Bone marrow (tissue), 2 donors: ENCODE results near the gene LSM8.
"Not testable (repeated sequence)": the region's sequence is repeated elsewhere in the genome, so short reads cannot be mapped to it uniquely, and the experiment has no call there.

ENCODE experiments used
- DNase-seq, 2 donors: peaks; one replicate each; lab custom pipeline; 2025; lab: John Stamatoyannopoulos, UW

The LSM8 gene

DNA sequence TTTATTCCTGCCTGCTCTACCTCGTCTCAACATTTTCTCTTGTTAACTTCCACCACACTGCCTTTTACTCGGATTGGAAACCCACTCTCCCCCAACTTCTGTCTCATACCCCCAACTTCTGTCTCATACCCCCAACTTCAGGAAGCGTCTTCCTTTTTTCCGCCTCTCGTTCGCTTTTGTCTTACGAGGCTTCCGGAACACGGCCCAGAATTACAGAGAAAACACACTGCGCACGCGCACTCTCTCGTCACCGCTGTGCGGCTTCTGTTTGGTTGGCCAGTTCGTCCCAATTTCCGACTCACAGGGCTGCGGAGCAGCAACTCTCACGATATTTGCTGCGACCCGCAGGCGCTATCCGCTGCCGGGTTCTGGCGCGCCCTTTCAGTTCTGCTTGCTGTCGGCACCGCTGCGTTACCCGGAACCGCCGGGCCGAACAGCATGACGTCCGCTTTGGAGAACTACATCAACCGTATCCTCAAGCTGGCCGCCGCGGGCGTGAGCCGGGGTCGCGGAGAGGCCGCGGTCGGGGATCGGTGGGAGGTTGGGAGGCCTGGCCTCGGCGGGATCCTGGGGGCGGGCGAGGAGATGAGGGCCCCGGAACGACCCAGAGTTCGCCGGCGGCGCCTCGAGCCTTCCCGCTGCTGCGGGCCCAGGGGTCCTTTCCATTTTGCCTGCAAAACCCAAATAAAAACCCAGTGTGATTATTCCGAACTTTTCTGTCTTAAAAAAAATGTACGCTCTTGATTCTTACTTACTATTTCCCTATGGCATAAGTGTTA lies at the start of gene LSM8:
LSM8 (plus strand) TSS at position 379 of the 779 bp plus-strand sequence; CDS start at position 439, 60 bp downstream.
- peak; percentile 84 to 98 for DNase-seq

DNA sequence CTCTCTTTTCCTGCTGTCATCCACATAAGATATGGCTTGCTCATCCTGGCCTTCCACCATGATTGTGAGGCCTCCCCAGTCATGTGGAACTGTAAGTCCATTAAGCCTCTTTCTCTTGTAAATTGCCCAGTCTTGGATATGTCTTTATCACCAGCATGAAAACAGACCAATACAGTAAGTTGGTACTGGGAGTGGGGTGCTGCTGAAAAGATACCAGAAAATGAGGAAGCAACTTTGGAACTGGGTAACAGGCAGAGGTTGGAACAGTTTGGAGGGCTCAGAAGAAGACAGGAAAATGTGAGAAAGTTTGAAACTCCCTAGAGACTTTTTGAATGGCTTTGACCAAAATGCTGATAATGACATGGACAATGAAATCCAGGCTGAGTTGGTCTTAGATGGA lies 49.5 kb upstream of the LSM8 start:
- DNase-seq = not testable (repeated sequence)

DNA sequence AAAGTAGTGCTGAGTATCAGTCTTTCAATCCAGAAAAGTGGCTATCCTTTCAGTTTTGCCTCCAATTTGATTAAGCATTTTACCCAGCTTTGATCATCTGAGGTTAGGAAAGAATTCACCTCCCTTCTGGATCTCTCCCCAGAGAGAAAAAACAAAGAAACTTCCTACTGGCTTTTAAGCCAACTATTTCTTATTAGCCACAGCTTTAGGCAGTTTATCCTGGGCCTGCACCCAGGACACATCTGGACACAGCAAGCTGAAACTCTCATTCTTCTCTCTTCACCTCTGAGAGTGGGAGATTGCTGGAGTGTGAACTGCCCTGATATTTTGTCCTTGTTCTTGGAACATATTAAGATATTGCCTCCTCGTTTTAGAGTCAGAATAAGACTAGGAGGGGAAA lies 43.5 kb upstream of the LSM8 start:
- DNase-seq = no peak

DNA sequence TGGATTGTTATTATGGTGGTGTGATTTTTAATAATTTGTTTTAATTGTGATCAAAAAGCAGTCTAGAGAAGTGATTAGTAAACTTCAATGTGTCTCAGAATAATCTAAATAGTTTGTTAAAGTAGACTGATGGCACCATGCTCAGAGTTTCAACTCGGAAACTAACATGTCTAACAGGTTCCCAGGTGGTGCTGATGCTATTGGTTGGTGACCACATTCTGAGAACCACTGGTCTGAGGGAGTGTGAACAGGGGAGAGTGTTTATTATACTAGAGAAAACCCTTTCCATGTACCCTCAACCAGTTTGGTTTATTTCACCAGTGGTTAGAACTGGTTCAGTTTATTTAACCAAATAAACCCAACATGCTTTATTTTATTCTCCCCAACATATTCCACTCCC lies 42.0 kb upstream of the LSM8 start:
- no peak for DNase-seq

DNA sequence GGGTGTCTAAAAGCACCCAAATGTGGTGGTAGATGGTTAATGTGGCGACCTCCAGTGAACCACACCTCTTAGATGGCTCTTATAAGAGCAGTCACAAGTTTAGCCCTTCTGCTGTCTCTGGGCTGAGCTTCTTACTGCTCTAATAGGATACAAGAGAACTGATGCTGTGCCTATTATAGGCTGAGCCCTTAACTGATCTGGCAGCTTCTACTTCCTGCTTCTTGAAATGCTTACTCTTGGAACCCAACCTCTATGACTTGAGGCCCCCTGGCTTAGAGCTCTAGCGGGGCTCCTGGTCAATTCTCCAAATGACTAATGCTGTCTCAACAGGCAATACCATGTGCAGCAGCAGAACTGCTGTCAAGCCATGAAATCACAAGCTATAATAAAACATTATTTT lies 35.0 kb upstream of the LSM8 start:
- DNase-seq = no peak

DNA sequence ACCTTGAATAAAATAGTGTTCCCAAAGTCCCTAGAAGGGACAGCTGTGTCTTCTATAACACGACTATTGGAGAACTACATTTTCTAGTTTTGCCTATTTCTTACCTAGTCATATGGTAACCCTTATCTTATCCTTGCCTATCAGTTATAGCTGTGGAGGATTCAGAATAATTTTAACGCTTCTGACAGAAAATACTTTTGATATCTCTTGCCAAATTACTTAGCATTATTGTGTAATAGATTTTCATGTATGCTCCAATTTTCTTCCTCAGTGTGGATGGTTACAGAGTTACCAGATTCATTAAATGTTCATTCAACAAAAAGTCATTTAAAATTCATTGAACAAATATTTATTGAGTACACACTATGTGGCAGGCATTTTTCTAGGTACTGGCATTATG lies 34.6 kb upstream of the LSM8 start:
- DNase-seq = no peak

DNA sequence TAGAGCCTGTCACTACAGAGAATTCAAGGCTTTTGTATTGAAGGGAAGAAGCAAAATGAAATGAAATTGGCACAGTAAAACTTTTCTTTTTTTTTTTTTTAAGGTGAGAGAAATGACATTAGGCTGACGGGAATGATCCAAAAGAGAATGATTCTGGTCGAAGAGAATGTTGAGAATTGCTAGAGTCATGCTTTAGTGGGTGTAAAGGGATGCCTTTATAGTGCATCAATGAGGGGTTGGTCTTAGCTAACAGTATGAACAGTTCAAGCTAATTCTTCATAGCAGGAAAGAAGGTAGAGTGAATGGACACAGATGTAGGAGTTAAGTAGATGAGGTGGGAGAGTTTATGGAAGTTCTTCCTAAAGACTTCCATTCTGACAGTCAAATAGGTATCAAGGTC lies 32.3 kb upstream of the LSM8 start:
- no peak for DNase-seq

DNA sequence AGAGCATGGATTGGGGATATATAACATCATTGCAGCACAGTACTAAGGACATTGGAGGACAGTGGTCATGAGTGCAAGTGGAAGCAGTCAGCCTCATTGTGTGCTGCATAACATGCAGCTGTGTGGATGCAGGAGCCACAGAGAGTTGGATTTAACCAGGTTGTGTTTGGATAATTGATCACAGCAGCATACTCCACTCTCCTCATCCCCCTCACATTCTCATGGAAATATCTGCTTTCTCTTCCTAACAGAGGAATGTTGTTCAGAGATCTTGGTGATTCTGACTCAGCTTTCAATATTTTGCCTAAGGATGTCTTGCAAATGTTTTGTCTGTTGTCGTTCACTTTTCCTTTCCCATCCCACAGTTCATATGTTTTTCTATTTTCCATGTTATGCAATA lies 31.8 kb upstream of the LSM8 start:
- no peak for DNase-seq

DNA sequence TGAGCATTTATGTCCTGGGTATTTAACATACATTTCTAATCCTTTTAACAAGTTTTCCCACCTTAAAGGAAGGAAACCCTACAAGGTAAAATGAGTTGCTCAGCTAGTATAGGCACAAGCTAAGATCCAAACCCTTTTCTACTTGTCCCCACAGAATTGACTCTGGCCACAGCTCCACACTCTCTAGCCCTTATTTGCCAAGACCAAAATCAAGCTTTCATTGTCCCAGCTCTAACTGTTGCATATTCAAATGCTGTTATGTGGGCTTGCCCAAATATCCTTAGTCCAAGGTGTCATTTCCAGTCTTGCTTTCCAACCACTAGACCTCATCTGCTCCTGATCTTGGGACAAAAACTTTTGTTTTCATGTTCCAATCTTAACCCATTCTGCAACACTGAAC lies 31.3 kb upstream of the LSM8 start:
- no peak for DNase-seq

DNA sequence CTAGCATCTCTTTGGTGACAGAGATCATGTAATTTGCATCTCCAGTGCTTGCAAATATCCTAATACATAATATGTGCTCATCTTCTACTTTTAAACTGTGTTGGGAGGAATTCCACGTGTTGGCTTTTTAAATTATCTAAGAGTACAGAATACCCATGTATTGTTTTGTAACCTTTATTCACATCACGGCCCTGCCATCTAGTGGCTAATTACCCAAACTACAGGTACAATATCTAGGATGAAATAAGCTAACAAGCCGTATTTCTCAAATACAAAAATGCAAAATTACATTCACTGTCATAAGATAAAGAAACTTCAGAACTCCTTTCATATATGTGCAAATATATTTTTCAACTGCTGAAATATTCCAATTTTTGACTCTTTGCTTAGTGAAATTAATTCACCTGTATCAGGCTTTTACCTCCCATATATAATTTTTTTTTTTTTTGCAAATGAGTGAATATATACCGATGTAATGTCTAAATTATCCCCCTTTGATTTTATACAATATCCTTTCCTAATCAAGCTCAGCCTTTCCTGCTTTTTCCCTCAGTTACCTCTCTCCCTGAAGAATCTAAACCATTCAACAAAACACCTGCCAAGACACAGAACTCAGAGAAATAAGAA lies 30.3 kb upstream of the LSM8 start:
- DNase-seq = peak in 1 of 2 donors; percentile 60

DNA sequence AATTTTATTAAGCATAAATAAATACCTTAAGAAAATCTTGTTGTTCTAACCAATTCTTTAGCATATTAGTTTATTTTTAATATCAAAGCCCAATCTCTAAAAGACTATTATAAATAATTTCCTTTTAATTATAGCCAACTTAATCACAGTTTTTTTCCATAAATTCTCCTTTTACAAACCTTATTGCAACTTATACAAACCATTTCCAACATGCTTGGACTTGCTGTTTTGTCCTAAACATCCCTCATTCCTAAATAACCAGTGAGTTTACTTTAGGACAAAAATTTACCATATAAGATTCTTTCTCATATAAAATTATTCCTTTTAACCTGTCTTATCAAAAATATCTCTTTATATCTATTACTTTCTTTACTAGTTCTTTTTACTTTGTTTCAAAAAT lies 25.2 kb upstream of the LSM8 start:
- DNase-seq = no peak

DNA sequence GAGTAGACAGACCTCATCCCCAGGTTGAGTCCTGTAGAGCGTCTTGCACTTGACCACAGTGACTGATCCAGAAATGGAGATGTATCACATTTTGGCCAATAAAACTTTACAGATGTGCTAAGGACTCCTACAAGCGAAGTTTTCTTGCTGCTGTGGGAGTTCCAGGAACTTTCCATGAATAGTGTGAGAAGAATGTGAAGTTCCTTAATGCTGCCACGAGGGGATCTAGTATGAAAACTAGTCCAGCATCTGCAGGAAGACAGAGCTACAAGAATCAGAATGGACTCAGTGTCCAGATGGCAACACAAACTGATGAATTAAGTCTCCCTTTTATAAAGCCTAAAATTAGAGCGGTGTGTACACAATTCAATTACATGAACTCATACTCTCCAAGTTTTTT lies 14.8 kb upstream of the LSM8 start:
- DNase-seq = no peak

DNA sequence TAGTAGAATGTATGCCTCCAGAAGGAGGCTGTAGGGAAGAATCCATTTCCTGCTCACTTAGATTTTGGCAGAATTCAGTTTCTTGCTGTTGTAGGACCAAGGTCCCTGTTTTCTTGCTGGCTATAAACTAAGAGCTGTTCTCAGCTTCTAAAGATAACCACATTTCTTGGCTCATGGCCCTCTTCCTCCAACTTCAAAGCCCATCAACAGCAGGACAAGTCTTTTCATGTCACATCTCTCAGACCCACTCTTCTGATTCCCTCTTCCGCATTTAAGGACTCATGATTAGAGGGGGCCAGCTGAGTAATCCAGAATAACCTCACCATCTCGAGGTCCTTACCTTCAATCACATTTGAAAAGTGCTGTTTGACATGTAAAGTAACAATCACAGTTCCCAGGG lies 8.2 kb upstream of the LSM8 start:
- no peak for DNase-seq

DNA sequence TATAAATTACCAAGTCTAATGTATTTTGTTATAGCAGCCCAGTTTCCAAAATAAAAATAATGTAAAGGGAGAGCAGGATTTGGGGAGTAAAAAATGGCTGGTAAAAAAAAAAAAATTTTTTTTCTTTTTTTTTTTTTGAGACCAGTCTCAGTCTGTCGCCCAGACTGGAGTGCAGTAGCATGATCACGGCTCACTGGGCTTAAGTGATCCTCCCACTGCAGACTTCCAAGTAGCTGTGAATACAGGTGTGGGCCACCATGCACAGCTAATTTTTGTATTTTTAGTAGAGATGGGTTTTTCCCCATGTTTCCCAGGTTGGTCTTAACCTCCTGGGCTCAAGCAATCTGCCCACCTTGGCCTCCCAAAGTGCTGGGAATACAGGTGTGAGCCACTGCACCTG lies 4.8 kb upstream of the LSM8 start:
- no peak for DNase-seq

DNA sequence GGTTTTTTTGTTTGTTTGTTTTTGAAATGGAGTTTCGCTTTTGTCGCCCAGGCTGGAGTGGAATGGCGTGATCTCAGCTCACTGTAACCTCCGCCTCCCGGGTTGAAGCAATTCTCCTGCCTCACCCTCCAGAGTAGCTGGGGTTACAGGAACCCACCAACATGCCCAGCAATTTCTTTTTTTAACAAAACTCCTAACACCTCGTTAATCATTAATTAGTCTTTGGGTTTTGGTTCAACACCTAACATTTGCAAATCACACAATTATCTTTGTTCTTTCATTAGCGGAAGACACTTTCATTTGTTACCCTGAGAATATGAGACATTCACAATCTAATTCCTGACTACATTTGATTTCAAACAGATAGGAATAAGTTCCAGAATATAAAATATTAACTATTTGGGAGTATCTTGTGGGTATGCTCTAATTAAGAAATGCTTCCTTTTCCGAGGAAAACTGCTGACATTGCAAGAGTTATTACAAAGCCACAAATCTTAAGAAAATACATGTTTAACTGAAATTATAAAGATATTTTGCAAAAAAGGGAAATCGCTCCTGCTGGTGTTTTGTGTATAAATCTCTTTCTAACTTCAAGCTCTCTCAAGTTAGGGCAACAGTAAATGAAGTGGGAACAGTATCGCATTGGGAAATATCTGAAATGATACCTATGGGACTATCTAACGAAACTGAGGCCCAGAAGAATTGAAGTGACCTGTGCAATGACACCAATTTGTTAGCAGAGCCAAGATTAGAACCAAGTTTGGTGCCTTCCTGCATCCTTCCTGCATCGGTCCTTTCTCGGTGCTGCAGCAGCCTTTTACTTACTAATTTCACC lies 1.2 kb upstream of the LSM8 start:
- DNase-seq = no peak

DNA sequence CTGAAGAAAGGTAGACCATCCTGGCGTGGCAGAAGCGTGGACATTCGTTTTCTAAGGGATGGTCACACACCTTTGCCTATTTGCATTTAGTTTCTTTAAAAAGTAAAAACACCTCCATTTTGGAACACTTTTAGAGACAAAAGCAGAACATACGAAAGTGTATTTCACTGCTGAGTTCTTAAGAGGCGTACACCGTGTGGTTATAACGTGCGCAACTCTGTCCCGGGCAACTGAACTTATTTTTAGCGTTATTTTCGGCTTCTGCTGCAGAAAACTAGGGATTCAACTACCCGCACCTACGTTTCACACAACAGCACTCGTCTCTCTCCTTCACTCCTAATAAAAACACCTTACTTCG lies 557 bp upstream of the LSM8 start:
- DNase-seq = peak in 1 of 2 donors; percentile 38

DNA sequence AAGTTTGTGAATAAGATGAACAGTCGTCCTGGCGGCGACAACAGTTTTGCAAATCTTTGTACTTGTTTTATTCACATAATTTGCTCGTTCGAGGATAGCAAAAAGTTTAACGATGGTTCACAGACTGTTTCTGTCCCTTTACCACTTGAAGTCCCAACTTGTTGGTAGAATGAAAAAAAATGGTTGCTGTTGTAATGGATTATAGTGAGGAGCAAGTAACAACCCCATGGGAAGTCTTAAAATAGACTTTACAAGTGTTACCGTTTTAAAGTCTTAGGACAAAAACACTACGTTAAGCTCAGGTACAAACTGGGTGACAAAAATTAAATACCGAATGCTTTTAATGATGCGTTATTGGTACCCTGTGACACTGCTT lies 589 bp downstream of the LSM8 start:
- peak in 1 of 2 donors; percentile 23 for DNase-seq

DNA sequence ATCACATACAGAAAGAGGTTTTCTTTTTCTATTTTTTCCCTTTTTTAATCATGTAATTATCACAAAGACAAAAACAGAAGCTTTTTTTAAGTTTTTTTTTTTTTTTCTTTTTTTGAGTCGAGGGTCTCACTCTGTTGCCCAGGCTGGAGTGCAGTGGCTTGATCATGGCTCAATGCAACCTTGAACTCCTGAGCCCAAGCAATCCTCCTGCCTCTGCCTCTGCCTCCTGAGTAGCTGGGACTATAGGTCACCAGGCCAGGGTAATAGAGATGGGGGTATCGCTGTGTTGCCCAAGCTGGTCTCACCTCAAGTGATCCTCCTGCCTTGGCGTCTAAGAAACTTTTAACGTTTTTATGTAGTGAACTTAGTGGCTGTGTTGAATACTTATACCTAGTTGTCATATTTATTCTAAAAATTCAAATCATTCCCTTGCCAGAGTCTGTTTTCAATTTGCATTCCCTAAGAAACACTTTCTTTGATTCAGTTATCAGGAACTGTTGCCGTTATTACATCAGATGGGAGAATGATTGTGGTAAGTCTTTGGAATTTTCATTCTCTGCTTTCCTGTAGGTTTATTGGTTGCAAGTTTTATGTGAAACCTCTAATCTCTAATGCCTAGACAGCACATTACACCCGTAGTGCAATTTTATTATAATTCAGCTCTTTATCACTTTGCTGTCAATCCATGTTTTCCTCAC lies 1.3 kb downstream of the LSM8 start:
- no peak for DNase-seq

DNA sequence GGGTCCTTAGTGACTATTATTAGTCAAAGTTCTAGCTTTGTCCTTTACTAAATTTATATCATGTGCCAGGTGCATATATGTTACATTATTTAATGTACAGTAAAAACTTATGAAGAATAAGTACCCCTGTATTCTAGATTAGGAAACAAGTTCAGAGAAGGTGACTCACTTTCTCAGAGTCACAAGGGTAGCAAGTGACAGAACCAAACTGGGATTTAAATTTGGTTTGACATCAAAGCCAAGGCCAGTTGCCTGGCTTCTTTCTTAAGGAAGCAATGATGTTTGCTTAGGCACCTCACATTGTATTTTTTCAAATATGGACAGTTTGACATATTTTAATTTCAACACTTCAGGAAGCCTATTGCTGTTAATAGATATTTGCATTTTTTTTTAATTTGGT lies 2.5 kb downstream of the LSM8 start:
- DNase-seq = no peak

DNA sequence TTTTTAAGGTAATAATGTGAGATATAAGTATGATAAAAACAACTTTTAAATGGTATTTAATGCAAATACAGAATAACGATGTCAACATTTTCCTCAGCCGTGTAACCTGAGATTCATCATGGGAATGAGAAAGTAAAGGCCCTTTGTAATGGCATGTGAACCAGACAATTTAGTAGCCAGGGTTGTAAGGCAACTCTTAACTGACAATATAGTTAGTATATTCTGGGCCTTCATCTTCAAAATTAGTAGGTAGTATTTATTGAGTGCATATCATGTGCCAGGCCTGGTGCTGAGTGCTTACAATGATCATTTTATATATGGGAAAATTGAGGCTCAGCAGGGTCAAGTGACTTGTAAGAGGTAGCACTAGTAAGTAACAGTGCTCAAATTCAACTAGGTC lies 10.6 kb downstream of the LSM8 start:
- DNase-seq = no peak

DNA sequence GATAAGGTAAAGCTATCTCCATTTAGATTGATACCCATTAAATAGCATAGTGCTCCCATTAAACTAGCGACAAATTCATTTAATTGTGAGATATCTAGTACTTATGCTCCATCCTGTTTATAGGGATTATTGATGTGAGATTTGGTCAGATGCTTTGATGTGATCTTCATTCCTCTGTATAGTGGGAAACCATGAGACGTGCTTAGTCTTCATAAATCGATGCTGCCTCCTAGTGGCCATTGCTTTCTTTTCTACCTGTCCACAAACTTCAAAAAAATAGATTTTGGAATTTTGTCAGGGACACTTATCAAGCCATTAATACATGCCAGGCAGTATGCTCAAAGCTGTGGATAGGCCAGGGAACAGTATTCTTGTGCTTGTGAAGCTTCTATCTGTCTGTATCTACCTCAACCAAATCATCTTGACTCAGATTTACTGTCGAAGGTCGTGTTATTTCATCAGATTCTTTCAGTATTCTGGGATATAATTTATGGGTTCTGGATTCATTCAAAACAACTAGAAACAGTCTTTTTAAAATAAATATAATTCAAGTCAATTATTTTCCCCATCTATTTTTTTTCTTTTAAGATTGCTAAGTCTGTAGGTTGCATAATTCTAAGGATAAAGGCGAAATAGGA lies 12.0 kb downstream of the LSM8 start:
- peak in 1 of 2 donors; percentile 23 for DNase-seq

DNA sequence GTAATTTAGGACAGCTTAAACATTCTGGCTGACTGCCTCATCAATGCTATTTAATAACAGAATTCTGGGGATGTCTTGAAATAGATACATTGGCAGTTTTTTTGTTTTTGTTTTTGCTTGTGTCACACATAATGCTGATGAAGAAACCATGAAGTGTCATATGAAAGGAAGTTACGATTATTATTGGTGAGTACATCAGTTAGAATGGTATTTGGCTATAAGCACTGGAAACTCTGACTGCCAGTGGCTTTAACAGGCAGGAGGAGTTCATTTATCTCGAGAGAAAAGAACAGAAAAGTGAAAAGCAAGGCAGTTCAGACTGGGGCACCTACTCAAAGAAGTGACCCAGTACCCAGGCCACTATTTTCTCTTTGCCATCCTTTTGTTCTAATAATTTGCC lies 18.1 kb downstream of the LSM8 start:
- DNase-seq = no peak
